GM18498 (cell line): ENCODE data around the gene LY9.
"Not testable (repeated sequence)": the region's sequence is repeated elsewhere in the genome, so short reads cannot be mapped to it uniquely, and the experiment has no call there.

Experiments
- ATAC-seq: cut with Tn5 transposase; IDR thresholded peaks from one replicate; pipeline ENCODE4 v1.9.1; 2021; ENCODE audit warnings: mild to moderate bottlenecking, moderate library complexity; ENCODE audit not compliant: unreplicated experiment

LY9 gene

GRCh38 chr1:160863774-160864131 is 67.8 kb downstream of the LY9 start:
- no peak for ATAC-seq

GRCh38 chr1:160864173-160864572 is 68.2 kb downstream of the LY9 start:
- no peak for ATAC-seq

- no peak for ATAC-seq
These were observed 69.4 kb downstream of the LY9 start for GRCh38 chr1:160865337-160865736.

- no peak for ATAC-seq
These were observed 70.2 kb downstream of the LY9 start for GRCh38 chr1:160866001-160866694.

- no peak for ATAC-seq
These were observed 70.8 kb downstream of the LY9 start for GRCh38 chr1:160866695-160867260.

- not testable (repeated sequence) for ATAC-seq
These were observed 71.7 kb downstream of the LY9 start for GRCh38 chr1:160867651-160868050.

- ATAC-seq: no peak
These were observed 72.2 kb downstream of the LY9 start for GRCh38 chr1:160868141-160868540.

- ATAC-seq: no peak
These were observed 79.0 kb downstream of the LY9 start for GRCh38 chr1:160874935-160875334.

GRCh38 chr1:160875591-160875990 is 79.6 kb downstream of the LY9 start:
- ATAC-seq: not testable (repeated sequence)

GRCh38 chr1:160876311-160876710 is 80.3 kb downstream of the LY9 start:
- no peak for ATAC-seq

- no peak for ATAC-seq
These were observed 81.2 kb downstream of the LY9 start for GRCh38 chr1:160877221-160877620.
